C4-2B (cell line): ENCODE data around the gene FRMD5.

Source experiments
- H3K27ac ChIP-seq: fragments of 450-650 bp; 2 replicates; pipeline ENCODE4 v1.5.1; 2017
- ZFX ChIP-seq: fragments of 450-650 bp; IDR thresholded peaks from 2 replicates; pipeline ENCODE4 v1.6.1; 2017
- TF ChIP-seq, protein P1 (sequence below): fragments of 450-650 bp; conservative IDR thresholded peaks from 2 replicates; pipeline ENCODE4 v1.5.1; 2017; ENCODE audit warnings: mild to moderate bottlenecking

Gene FRMD5

DNA sequence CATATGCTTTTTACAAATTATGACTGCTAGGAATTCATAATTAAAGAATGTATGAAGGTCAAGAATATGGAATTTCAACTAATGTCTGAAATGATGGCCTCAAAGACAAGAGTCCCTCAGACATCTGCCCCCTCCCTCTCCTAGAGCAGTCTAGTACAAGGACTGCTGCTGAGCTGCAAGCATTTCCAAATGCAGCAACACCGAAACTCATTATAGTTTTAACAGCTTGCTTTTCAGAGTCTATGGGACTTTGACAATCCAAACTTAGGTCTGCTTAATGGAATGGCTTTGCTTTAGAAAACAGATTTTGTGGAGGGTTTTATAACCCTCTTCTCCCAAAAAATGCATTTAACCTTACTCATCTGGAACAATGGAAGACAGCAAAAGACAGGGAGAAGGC, 252.9 kb downstream of the FRMD5 start:
- no peak overlapping the region for H3K27ac ChIP-seq
- TF ChIP-seq, protein P1, sequence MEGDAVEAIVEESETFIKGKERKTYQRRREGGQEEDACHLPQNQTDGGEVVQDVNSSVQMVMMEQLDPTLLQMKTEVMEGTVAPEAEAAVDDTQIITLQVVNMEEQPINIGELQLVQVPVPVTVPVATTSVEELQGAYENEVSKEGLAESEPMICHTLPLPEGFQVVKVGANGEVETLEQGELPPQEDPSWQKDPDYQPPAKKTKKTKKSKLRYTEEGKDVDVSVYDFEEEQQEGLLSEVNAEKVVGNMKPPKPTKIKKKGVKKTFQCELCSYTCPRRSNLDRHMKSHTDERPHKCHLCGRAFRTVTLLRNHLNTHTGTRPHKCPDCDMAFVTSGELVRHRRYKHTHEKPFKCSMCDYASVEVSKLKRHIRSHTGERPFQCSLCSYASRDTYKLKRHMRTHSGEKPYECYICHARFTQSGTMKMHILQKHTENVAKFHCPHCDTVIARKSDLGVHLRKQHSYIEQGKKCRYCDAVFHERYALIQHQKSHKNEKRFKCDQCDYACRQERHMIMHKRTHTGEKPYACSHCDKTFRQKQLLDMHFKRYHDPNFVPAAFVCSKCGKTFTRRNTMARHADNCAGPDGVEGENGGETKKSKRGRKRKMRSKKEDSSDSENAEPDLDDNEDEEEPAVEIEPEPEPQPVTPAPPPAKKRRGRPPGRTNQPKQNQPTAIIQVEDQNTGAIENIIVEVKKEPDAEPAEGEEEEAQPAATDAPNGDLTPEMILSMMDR, result no peak
- TF ChIP-seq ZFX, result no peak

DNA sequence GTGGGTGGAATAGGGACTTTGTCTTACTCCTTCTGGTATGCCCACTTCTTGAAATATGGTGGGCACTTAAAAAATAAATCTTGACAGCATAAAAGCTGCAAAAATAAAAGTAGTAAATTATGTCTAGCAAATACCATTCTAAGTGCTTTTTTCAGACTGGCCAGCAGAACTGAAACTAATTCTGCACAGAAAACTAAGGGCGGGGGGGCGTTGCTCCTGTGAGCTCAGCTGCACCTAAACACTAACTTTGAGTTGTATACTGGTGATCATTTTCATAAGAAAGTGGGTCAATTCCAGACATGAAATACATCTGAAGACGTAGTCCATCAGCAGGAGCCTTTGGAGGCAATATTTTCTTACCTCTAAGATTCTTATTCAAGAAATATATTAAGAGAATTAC, 253.5 kb downstream of the FRMD5 start:
- no peak for TF ChIP-seq ZFX
- TF ChIP-seq, protein P1, result no peak
- H3K27ac ChIP-seq, result no peak overlapping the region

DNA sequence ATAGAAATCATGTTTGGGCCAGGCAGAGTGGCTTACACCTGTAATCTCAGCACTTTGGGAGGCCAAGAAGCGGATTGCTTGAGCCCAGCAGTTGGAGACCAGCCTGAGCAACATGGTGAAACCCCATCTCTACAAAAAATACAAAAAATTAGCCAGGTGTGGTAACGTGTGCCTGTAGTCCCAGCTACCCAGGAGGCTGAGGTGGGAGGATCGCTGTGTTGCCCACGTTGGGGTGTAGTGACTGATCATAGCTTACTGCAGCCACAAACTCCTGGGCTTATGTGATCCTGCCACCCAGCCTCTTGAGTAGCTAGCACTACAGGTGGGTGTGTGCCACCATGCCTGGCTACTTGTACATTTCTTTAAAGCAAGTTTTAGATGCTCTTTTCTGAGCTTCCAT, 254.0 kb downstream of the FRMD5 start:
- H3K27ac ChIP-seq, result no peak overlapping the region
- TF ChIP-seq ZFX, result no peak
- TF ChIP-seq, protein P1, result no peak

DNA sequence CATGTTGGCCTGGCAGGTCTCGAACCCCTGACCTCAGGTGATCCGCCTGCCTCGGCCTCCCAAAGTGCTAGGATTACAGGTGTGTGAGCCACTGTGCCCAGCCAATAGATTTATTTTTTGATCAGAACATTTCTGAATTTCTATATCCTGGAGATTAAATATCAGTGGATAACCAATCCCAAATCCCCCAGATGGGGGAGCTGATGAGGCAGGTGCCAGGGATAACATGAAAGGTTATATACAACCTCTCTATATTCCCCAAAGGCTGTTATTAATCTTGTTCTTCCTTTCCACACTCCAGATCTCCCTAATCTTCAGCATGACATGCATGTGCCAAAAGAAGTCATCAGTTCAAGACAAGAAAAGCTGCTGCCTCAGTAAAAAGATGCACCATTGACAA, 256.0 kb downstream of the FRMD5 start:
- H3K27ac ChIP-seq, result no peak overlapping the region
- TF ChIP-seq, protein P1, result peak; percentile 77
- TF ChIP-seq ZFX, result no peak

DNA sequence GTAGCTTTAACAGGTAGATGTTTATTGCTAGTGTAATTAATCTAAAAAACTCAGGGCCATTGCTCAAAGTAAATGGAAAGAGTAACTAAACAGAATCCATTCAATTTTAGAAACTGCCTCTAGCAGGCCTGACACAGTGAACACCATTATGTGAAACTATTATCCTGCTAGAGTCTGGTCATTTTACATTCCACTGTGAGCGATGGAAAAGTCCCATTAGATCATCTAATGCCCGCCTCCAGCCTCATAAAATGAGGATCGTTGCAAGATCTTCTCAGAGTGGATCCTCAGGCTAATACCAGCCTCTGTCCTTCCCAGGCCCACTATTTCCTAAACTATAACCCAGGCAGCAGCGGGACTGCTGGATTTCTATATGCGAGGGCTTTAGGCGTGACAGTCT, 260.6 kb downstream of the FRMD5 start:
- no peak for TF ChIP-seq ZFX
- TF ChIP-seq, protein P1, result no peak
- no peak overlapping the region for H3K27ac ChIP-seq

DNA sequence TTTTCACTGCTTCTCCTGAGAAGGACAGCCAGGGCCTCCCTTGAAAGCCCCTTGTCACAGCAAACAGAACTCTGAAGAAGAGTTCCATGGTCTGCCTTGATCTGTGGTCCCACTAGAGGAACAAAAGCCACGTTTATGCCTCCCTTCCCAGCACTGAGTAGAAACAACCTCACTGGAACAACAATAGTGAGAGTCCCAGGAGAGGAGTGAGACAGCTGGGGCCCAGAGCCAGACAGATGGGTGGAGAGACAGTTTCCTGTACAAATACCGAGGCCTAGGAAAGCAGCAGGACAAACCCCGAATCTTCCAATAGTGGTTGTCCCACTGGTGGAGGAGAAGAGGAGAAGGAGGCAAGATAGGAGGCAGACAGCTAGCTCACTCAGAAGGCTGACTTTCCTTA, 262.2 kb downstream of the FRMD5 start:
- H3K27ac ChIP-seq, result no peak overlapping the region
- no peak for TF ChIP-seq ZFX
- TF ChIP-seq, protein P1, result no peak

DNA sequence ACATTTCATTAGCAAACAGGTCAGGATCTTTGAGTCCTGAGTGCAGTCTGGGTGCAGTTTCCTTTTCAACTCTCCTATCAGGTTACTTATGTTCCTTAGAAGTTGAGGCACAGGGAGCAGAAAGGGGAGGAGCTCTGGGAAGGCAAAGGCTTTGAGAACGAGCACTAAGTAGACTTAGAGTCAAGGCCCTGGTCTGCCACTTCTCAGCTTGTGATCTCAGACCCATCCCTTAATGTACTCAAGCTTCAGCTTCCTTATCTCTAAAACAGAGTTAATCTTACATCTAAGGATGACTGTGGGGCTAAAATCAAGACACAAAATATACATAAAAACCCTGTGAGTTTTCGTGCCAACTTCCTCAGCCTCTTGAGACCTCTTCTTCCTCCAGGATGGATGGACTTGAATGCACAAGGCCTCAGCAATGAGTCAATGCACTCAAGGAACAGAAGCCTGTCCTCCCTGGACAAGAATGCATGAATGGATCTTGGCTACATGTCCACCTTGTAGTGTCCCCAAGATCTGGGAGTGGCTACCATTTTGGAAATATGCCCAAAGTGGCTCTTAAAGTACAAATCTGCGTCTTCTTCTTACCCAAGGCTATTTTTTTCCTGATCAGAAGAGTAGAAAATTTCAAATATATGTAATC, 263.2 kb downstream of the FRMD5 start:
- no peak overlapping the region for H3K27ac ChIP-seq
- no peak for TF ChIP-seq ZFX
- TF ChIP-seq, protein P1, result no peak
